GM21367 (cell line): ENCODE results near the gene KRTAP1-4.
"Not testable (repeated sequence)": the region's sequence is repeated elsewhere in the genome, so short reads cannot be mapped to it uniquely, and the experiment has no call there.

Source experiments
- ATAC-seq: cut with Tn5 transposase; IDR thresholded peaks from one replicate; pipeline ENCODE4 v1.9.1; 2021; ENCODE audit not compliant: unreplicated experiment

Gene KRTAP1-4

DNA sequence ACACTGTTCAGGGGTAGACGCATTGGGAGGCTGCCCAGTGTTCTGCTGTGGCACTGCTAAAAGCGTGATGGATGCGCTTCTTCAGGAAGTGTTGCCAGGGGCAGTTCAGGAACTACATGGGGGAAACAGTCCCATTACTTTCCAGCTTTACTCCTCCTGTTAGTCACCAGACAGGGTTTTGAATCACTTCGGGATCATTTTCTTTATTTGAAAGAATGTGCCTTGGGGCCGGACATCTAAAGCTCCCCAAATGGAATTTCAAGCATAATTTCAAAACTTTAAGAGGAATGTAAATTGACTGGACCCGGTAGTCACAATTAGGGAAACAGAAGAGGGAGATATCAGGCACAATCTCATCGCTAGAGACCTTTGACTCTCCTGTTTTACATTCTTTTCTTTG is 18.4 kb upstream of the KRTAP1-4 start:
- ATAC-seq, result no peak

DNA sequence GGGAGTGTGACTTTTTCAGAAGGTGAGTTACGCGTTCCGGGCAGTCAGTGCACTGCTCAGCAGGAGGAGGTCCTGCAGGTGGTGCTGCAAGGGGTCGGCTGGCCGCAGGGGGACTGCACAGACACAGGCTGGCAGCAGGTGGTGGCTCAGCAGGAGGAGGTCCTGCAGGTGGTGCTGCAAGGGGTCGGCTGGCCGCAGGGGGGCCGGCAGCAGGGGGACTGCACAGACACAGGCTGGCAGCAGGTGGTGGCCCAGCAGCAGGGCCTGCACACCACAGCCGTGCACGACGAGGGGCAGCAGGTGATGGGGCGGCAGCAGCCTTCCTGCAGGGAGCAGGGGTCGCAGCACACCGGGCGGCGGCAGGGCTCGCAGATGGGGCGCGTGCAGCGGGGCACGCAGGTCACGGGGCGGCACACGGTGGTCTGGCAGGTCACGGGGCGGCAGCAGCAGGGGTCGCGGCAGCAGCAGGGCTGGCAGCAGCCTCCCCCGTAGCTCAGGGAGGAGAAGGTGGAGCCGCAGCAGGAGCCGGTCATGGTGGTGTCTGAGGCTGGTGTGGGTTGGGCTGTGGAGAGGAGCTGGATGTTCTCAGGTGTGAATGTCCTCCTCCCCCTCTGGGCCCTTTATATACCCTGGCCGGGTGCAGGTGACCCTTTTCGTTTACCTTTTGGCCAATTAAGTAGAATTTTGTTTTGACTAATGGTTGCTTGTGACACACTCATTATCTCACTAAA is 16.9 kb upstream of the KRTAP1-4 start, which contains the start of gene KRTAP2-1:
Gene KRTAP2-1 (minus strand): TSS at position 582 of the 731 bp plus-strand sequence. CDS start 49 bp downstream, at position 533.
- not testable (repeated sequence) for ATAC-seq

DNA sequence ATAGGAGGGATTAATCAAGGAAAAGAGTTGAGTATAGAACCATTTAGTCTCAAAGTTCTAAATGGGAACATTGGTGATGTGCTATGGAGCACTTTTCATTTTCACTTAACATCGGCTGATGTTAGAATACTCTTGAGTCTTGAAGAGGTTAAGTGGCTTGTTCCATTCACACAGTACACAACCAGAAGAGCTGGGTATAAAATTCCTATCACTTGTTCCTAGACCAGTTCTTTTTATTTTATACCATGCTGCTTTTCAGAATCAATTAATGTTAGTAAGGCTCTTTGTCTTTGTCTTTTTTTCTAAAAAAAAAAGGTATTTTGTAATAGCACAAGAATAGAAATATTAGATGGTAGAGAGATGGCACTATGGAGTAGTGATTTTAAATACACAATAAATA is 13.0 kb upstream of the KRTAP1-4 start:
- ATAC-seq, result no peak

DNA sequence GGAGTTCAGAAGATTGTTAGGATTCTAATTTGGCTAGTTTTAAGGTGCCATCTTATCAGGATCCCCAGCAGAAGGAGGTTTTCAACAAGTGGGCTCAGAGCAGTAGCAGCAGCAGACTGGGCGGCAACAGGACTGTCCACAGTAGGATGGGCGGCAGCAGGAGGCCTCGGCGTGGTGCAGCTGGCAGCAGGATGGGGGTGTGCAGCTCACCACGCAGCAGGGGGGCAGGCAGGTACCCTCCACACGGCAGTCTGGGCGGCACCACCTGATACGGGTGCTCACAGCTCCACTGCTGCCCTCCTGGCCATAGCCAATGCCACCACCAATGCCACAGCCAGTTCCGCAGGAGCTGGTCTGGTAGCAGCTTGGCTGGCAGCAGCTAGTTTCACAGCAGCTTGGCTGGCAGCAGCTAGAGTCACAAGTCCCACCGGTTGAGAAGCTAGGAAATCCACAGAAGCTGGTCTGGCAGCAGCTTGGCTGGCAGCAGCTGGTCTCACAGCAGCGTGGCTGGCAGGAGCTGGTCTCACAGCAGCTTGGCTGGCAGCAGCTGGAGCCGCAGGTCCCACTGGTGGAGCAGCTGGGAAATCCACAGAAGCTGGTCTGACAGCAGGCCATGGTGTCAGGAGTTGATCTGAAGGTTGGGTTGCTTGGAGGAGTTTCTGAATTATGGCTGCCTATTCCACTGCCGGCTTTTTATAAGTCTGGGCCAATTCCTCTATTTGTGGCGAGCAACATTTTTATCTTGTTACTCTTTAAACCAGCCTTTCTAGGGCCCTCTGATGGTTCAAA is 11.0 kb upstream of the KRTAP1-4 start, which contains the start of gene KRTAP1-1:
Gene KRTAP1-1 (minus strand): TSS at position 668 of the 789 bp plus-strand sequence. CDS start 53 bp downstream, at position 615.
- not testable (repeated sequence) for ATAC-seq

DNA sequence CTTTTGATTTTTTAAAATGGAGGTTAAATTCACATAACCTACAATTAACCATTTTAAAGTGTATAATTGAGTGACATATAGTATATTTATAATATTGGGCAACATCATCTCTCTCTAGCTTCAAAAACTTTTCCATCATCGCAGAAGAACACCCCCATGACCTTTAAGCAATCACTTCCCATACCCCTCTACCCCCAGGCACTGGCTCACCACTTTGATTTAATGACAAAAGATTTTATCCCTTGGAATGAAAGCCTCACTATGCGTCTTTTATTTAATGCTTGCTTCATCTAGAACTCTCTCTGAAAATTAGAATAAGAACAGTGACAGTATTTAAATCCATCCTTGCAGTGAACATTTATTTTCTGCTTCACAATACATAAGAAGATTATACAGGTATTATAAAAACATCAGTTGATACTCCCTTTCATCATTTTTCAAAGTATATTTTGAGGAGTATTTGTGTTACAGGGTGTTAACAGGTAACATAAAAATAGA is 7.9 kb upstream of the KRTAP1-4 start:
- no peak for ATAC-seq

DNA sequence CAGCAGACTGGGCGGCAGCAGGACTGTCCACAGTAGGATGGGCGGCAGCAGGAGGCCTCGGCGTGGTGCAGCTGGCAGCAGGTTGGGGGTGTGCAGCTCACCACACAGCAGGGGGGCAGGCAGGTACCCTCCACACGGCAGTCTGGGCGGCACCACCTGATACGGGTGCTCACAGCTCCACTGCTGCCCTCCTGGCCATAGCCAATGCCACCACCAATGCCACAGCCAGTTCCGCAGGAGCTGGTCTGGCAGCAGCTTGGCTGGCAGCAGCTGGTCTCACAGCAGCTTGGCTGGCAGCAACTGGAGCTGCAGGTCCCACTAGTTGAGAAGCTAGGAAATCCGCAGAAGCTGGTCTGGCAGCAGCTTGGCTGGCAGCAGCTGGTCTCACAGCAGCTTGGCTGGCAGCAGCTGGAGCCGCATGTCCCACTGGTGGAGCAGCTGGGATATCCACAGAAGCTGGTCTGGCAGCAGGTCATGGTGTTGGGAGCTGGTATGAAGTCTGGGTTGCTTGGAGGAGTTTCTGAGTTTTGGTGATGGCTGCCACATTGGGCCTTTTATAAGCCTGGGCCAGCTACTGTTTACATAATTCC is 4.4 kb upstream of the KRTAP1-4 start, which contains the start of gene KRTAP1-3:
Gene KRTAP1-3 (minus strand): TSS at position 529 of the 590 bp plus-strand sequence. CDS start 53 bp downstream, at position 476.
- not testable (repeated sequence) for ATAC-seq

DNA sequence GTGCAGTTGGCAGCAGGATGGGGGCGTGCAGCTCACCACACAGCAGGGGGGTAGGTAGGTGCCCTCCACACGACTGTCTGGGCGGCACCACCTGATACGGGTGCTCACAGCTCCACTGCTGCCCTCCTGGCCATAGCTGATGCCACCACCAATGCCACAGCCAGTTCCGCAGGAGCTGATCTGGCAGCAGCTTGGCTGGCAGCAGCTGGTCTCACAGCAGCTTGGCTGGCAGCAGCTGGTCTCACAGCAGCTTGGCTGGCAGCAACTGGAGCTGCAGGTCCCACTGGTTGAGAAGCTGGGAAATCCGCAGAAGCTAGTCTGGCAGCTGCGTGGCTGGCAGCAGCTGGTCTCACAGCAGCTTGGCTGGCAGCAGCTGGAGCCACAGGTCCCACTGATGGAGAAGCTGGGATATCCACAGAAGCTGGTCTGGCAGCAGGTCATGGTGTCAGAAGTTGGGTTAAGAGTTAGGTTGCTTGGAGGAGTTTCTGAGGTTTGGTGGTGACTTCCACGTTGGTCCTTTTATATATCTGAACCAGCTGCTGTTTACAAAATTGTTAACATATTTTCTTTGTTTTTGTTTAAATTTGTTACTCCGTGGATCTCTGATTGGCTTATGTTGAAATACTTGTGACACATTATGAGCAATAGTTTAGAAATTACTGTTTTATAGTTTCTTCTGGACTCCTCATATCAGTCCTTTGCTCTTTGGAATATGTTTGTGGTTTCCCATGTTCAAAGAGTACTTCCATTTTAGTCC is 3.1 kb downstream of the KRTAP1-4 start, which contains the start of gene KRTAP1-5:
Gene KRTAP1-5 (minus strand): TSS at position 494 of the 757 bp plus-strand sequence. CDS start 53 bp downstream, at position 441.
- no peak for ATAC-seq

DNA sequence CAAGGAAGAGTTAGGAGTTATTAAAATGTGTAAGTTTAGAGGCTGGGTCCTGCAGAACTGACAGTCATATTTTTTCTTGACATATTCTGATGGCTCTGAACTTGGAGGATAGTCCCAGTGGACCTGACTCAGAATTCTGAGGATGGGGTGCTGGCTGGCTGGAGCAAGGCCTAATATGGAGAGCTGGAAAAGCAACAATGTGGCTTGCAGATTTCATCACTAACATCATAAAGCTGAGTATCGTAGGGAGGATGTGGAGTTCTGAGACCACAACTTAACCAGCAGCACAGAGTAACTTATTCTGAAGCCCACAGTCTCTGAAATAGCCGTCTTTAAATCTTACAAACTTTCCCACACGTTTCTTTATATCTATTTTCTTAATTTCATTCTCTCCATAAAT is 5.3 kb downstream of the KRTAP1-4 start:
- ATAC-seq, result no peak

DNA sequence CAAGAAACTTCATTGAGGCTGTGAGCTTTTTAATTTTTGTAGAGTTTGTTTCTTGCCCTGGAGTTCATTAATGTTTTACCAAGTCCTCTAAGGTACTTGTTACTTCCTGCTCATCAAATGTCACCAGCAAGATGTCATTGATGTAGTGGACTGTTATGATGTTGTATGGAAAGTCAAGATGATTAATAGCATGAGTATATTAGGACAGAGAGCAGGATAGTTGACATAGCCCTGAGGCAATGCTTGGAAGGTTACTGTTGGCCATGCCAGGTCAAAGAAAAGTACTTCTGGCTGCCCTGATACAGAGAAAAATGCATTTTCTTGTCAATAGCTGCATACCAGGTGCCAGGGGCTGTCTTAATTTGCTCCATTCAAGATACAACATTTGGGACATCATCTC is 9.7 kb downstream of the KRTAP1-4 start:
- no peak for ATAC-seq

DNA sequence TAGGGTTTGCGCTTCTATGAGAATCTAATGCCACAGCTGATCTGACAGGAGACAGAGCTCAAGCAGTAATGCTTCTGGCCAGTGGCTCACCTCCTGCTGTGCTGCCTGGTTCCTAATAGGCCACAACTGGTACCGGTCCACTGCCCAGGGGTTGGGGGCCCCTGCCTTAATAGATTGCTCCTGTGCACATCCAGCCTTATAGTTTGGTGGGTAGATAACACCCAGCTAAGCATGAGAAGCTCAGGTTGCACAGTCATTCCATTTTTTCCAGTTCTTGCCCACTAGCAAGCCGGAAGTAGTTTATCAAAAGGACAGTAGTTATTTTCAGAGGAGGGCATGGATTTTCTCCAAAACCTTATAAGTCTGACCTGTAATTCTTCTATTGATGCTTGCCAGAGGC is 10.6 kb downstream of the KRTAP1-4 start:
- ATAC-seq, result no peak

DNA sequence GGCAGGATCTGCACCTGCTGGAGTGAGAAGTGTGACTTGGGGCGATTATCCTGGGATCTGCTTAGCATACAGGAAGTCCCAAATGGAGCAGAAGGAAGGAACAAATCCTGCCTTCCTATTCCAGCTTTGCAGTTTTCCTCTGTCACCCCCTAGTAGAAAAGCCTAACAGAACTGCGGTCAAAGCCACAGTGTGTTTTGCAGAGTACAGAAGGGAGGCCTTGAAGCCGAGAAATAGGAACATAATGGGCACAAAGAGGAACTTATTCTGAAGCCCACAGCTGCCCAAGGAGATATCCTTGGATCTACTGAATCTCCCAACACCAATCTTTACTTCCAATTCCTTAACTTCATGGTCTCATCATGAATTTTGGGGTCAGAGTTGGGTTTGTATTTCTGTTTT is 11.5 kb downstream of the KRTAP1-4 start:
- ATAC-seq, result no peak

DNA sequence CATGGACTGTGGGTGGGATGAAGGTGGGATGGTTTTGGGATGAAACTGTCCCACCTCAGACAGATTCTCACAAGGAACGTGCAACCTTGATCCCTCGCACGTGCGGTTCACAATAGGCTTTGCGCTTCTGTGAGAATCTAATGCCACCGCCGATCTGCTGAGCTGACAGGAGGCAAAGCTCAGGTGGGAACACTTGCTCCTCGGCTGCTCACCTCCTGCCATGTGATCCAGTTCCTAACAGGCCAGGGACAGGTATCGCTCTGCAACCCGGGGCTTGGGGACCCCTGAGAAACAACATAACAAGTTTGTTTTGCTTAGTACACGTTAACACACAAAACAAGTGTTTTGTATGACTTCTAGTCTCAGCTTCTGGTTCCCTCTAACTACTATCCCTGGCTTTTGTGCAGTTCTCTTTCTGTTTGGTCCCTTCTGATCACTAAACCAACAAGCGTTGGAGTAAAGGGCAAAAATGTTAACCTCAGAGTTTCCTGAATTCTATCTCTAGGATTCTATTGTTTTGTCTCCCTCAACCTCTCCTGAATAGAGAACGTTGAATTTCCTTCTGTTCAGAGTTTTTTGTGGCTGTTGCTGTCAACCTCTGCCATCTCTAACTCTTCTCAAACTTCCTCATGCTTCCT is 13.3 kb downstream of the KRTAP1-4 start:
- ATAC-seq, result no peak

DNA sequence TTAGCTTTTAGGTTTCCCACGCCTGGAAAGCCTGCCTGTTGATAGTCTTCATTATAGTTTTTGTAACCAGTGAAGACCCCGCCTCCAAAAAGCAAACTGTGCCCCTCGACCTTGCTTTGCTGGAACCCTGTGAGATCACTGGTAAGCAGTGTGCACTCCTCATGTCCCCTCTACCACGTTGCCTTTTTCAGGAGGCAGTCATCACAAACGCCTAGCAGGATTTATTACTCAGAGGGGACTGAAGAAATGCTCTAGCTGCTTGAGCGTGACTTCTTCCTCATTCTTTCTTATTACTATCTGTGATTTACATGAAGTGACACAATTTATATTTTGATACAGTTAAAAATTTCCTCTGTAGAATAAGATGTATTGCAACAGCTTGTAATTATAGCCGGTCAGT is 14.5 kb downstream of the KRTAP1-4 start:
- ATAC-seq, result no peak

DNA sequence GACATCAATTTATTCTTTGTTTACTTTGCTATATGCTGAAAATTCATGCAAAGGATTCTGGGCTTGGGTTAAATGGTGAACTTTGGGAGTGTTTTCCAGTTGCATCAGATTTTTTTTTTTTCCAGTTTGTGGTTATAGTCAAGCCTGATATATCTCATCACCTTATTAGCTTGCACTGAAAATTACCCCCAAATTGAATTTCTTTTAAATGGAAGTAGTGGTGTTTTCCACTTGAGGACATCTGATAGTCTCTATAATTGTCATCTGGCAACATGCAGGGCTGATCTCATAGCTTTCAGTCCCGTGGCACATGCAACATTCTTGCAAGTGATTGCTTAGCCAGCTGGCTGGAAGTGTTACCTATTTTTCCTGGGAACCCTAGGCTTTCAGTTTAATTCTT is 16.4 kb downstream of the KRTAP1-4 start:
- no peak for ATAC-seq

DNA sequence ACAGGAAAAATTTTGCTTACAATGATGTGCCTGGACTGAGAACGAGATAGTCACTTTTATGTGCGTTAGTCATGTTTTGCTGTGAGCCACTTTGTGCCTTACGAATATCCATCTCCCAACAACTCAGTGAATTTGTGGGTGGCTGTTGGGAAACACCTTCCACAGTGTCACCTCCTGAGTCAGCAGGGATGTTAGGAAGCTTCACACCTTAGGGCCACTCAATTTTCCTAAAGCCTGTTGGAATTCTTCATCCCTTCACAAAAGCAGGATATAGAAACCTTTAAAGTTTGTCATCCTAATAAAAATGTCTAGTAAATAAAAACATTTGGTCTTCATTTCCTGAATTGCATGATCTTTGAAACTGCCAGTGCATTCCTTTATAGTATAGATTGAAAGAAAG is 16.8 kb downstream of the KRTAP1-4 start:
- no peak for ATAC-seq

DNA sequence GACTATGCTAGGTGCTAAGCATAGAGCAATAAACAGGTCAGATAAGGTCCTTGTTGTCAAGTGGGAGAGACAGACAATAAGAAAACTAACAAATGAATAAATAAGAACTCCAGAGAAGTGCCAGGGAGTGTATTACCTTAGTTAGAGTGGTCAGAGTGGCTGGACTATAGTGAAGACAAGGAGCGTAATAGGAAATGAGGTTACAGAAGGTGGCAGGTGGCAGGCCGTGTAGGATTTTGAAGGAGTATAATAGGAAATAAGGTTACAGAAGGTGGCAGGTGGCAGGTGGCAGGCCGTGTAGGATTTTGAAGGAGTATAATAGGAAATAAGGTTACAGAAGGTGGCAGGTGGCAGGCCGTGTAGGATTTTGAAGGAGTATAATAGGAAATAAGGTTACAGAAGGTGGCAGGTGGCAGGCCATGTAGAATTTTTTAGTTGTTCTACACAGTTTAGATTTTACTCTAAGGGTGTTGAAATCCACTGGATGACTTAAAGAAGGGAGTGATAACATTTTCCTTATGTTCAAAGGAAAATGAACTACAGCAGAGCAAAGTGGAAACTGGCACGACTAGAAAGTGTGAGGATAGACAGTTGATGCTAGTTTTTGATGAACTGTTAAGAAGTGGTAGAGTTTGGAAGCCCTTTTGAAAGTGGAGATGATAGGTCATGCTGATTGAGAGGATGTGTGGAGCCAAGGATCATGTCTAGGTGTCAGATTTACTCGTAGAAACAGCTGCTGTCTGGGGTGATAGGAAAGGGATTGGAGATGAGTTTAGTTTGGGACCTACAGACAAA is 17.5 kb downstream of the KRTAP1-4 start:
- no peak for ATAC-seq

DNA sequence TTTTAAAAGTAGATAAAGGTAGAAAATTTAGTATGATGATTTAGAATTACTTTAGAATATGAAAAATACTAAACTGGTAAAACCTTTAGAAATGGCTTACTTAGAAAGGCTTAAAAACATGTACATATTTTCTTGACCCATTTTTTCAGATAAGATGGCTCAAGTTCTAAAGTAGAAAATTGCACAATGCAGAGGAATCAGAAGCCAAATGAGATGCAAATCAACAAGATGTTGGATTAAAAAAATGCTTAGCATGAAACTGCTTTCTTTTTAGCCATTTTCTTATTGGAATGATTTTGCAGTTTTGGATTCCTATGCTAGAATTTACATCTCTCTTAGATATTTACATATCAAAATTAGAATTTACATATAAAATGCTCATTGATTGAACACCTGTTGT is 19.6 kb downstream of the KRTAP1-4 start:
- no peak for ATAC-seq

DNA sequence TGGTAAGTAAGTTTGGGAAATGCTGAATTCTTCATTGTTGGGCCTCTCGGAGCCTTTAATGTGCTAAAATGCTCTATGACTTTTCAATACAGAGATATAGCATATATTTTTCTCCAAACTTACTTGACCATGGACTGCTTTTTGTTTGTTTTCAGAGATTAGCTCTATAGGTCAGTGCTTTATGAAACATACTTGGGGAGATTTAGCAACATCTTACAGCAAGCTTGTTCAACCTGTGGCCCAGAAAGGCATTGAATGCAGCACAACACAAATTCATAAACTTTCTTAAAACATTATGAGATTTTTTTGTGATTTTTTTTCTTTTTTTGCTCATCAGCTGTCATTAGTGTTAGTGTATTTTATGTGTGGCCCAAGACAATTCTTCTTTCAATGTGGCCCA is 20.1 kb downstream of the KRTAP1-4 start:
- ATAC-seq, result no peak

DNA sequence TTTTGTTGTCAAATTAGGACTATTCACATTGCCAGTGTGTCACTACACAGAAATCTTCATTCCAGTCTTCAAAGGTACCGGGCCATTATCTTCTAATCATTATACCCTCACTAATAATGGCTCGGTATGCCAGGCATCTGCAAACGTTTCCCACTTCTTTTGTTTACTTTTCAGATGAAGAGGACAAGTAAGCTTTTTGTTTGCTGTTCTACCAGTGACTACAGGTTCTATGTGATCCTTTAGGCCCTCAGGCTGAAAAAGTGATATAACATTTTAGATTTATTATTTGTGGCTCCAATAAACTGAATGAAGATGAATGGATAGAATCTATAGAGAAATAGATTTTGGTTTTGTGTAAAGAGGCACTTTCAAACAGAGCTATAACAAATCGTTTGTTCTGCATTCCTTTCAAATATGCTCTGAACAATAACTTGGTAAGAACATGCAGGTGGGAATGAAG is 20.7 kb downstream of the KRTAP1-4 start:
- ATAC-seq, result no peak
